Measurements from ENCODE around the gene LPIN1.

Gene LPIN1

GRCh38 chr2:11869391-11869991 is 123.1 kb downstream of the LPIN1 start:
- Histone ChIP-seq H3K27me3 (ENCODE audit: control insufficient read depth in 1 of 2, insufficient read depth in 1 of 2, low read length in 2 of 2) (peaks cover 0 to 5% of the 10 kb centered on the region in 2 experiments), H2BK5ac (ENCODE audit: low read depth, low read length, poor library complexity, severe bottlenecking) (no peak overlapping the region), H3K4me1 (ENCODE audit: control insufficient read depth, insufficient read depth, low read depth, low read length) (no peaks in the 10 kb centered on the region), H2BK12ac (ENCODE audit: low read length in 2 of 2) (peak overlapping the region in 1 of 2 experiments; percentile 35), H3K4me3 (ENCODE audit: insufficient read depth in 1 of 2, low read depth in 1 of 2, low read length in 2 of 2) (no peak overlapping the region), H3K36me3 (ENCODE audit: control insufficient read depth in 1 of 2, insufficient read depth in 2 of 2, low read depth in 1 of 2, low read length in 2 of 2) (no peaks in the 10 kb centered on the region), H2AFZ (ENCODE audit: low read depth, low read length) (no peak overlapping the region), H2BK15ac (ENCODE audit: low read depth, poor library complexity, severe bottlenecking) (no peak overlapping the region), H3K9me3 (ENCODE audit: control insufficient read depth, low read length) (no peaks in the 10 kb centered on the region), H3K23ac (ENCODE audit: low read length in 2 of 2) (no peak overlapping the region), H2BK120ac (ENCODE audit: low read depth, low read length) (no peak overlapping the region), H4K8ac (ENCODE audit: low read length) (no peak overlapping the region), H2AK5ac (ENCODE audit: low read length, severe bottlenecking) (no peak overlapping the region), H3K4me2 (ENCODE audit: low read length, poor library complexity, severe bottlenecking) (no peak overlapping the region), H3K18ac (ENCODE audit: low read depth in 1 of 2, low read length in 2 of 2) (no peak overlapping the region), H3K9ac (ENCODE audit: low read length) (no peak overlapping the region), H3K79me1 (replicated peaks; ENCODE audit: low read length, poor library complexity, severe bottlenecking) (no peaks in the 10 kb centered on the region), H3K4ac (ENCODE audit: low read depth in 1 of 2, low read length in 2 of 2) (no peak overlapping the region), H4K91ac (ENCODE audit: low read length) (no peak overlapping the region), H3K27ac (ENCODE audit: low read length, poor library complexity, severe bottlenecking) (no peak overlapping the region), H3K14ac (ENCODE audit: low read length in 2 of 2) (no peak overlapping the region)
- WGBS, result 94% methylated on average over 8 of the region's 8 CpGs
- DNase-seq, result no peak

- 13% methylated on average over 2 of the region's 2 CpGs for WGBS
Measured at GRCh38 chr2:11870064-11870463, 123.6 kb downstream of the LPIN1 start.

GRCh38 chr2:11870584-11870983 is 124.2 kb downstream of the LPIN1 start:
- Histone ChIP-seq H3K9me3 (ENCODE audit: control insufficient read depth, low read length) (no peaks in the 10 kb centered on the region), H4K91ac (ENCODE audit: low read length) (no peak overlapping the region), H2BK12ac (ENCODE audit: low read length in 2 of 2) (no peak overlapping the region), H3K27me3 (ENCODE audit: control insufficient read depth in 1 of 2, insufficient read depth in 1 of 2, low read length in 2 of 2) (peaks cover 0 to 5% of the 10 kb centered on the region in 2 experiments), H3K4me2 (ENCODE audit: low read length, poor library complexity, severe bottlenecking) (no peak overlapping the region), H2BK120ac (ENCODE audit: low read depth, low read length) (no peak overlapping the region), H4K8ac (ENCODE audit: low read length) (no peak overlapping the region), H3K18ac (ENCODE audit: low read depth in 1 of 2, low read length in 2 of 2) (no peak overlapping the region), H3K14ac (ENCODE audit: low read length in 2 of 2) (no peak overlapping the region), H3K4me1 (ENCODE audit: control insufficient read depth, insufficient read depth, low read depth, low read length) (no peaks in the 10 kb centered on the region), H3K4ac (ENCODE audit: low read depth in 1 of 2, low read length in 2 of 2) (no peak overlapping the region), H2BK5ac (ENCODE audit: low read depth, low read length, poor library complexity, severe bottlenecking) (no peak overlapping the region), H3K9ac (ENCODE audit: low read length) (no peak overlapping the region), H3K27ac (ENCODE audit: low read length, poor library complexity, severe bottlenecking) (no peak overlapping the region), H2AK5ac (ENCODE audit: low read length, severe bottlenecking) (no peak overlapping the region), H3K23ac (ENCODE audit: low read length in 2 of 2) (no peak overlapping the region), H2AFZ (ENCODE audit: low read depth, low read length) (no peak overlapping the region), H3K36me3 (ENCODE audit: control insufficient read depth in 1 of 2, insufficient read depth in 2 of 2, low read depth in 1 of 2, low read length in 2 of 2) (no peaks in the 10 kb centered on the region), H3K4me3 (ENCODE audit: insufficient read depth in 1 of 2, low read depth in 1 of 2, low read length in 2 of 2) (no peak overlapping the region), H2BK15ac (ENCODE audit: low read depth, poor library complexity, severe bottlenecking) (peak overlapping the region; percentile 62), H3K79me1 (replicated peaks; ENCODE audit: low read length, poor library complexity, severe bottlenecking) (no peaks in the 10 kb centered on the region)
- WGBS, result 95% methylated on average over 5 of the region's 5 CpGs
- no peak for DNase-seq

More at GRCh38 chr2:11870064-11870463, 123.6 kb downstream of the LPIN1 start:
- Histone ChIP-seq H3K4me1 (ENCODE audit: control insufficient read depth, insufficient read depth, low read depth, low read length) (no peaks in the 10 kb centered on the region), H2BK120ac (ENCODE audit: low read depth, low read length) (no peak overlapping the region), H2BK5ac (ENCODE audit: low read depth, low read length, poor library complexity, severe bottlenecking) (no peak overlapping the region), H2BK12ac (ENCODE audit: low read length in 2 of 2) (no peak overlapping the region), H3K4ac (ENCODE audit: low read depth in 1 of 2, low read length in 2 of 2) (no peak overlapping the region), H3K4me3 (ENCODE audit: insufficient read depth in 1 of 2, low read depth in 1 of 2, low read length in 2 of 2) (no peak overlapping the region), H3K27ac (ENCODE audit: low read length, poor library complexity, severe bottlenecking) (no peak overlapping the region), H3K79me1 (replicated peaks; ENCODE audit: low read length, poor library complexity, severe bottlenecking) (no peaks in the 10 kb centered on the region), H3K36me3 (ENCODE audit: control insufficient read depth in 1 of 2, insufficient read depth in 2 of 2, low read depth in 1 of 2, low read length in 2 of 2) (no peaks in the 10 kb centered on the region), H2AK5ac (ENCODE audit: low read length, severe bottlenecking) (no peak overlapping the region), H3K27me3 (ENCODE audit: control insufficient read depth in 1 of 2, insufficient read depth in 1 of 2, low read length in 2 of 2) (peaks cover 0 to 5% of the 10 kb centered on the region in 2 experiments), H3K23ac (ENCODE audit: low read length in 2 of 2) (no peak overlapping the region), H3K9ac (ENCODE audit: low read length) (no peak overlapping the region), H2BK15ac (ENCODE audit: low read depth, poor library complexity, severe bottlenecking) (no peak overlapping the region), H2AFZ (ENCODE audit: low read depth, low read length) (no peak overlapping the region), H3K14ac (ENCODE audit: low read length in 2 of 2) (no peak overlapping the region), H4K91ac (ENCODE audit: low read length) (no peak overlapping the region), H4K8ac (ENCODE audit: low read length) (no peak overlapping the region), H3K4me2 (ENCODE audit: low read length, poor library complexity, severe bottlenecking) (no peak overlapping the region), H3K18ac (ENCODE audit: low read depth in 1 of 2, low read length in 2 of 2) (no peak overlapping the region), H3K9me3 (ENCODE audit: control insufficient read depth, low read length) (no peaks in the 10 kb centered on the region)
- no peak for DNase-seq

GRCh38 chr2:11871421-11871820 is 125.0 kb downstream of the LPIN1 start:
- H3K9me3 ChIP-seq (ENCODE audit: control insufficient read depth, low read length), result no peaks in the 10 kb centered on the region
- peak overlapping the region; percentile 7 for H4K8ac ChIP-seq (ENCODE audit: low read length)
- no peaks in the 10 kb centered on the region for H3K36me3 ChIP-seq (ENCODE audit: control insufficient read depth in 1 of 2, insufficient read depth in 2 of 2, low read depth in 1 of 2, low read length in 2 of 2)
- H2AK5ac ChIP-seq (ENCODE audit: low read length, severe bottlenecking), result no peak overlapping the region
- no peak overlapping the region for H3K4ac ChIP-seq (ENCODE audit: low read depth in 1 of 2, low read length in 2 of 2)
- no peak overlapping the region for H4K91ac ChIP-seq (ENCODE audit: low read length)
- H3K14ac ChIP-seq (ENCODE audit: low read length in 2 of 2), result no peak overlapping the region
- WGBS, result 75% methylated on average over 2 of the region's 4 CpGs
- no peak overlapping the region for H2AFZ ChIP-seq (ENCODE audit: low read depth, low read length)
- H3K4me2 ChIP-seq (ENCODE audit: low read length, poor library complexity, severe bottlenecking), result no peak overlapping the region
- no peaks in the 10 kb centered on the region for H3K79me1 ChIP-seq (replicated peaks; ENCODE audit: low read length, poor library complexity, severe bottlenecking)
- no peak overlapping the region for H3K27ac ChIP-seq (ENCODE audit: low read length, poor library complexity, severe bottlenecking)
- no peak overlapping the region for H3K18ac ChIP-seq (ENCODE audit: low read depth in 1 of 2, low read length in 2 of 2)
- no peak overlapping the region for H2BK15ac ChIP-seq (ENCODE audit: low read depth, poor library complexity, severe bottlenecking)
- H3K27me3 ChIP-seq (ENCODE audit: control insufficient read depth in 1 of 2, insufficient read depth in 1 of 2, low read length in 2 of 2), result peaks cover 0 to 12% of the 10 kb centered on the region in 2 experiments
- H2BK12ac ChIP-seq (ENCODE audit: low read length in 2 of 2), result peak overlapping the region in 1 of 2 experiments; percentile 51
- DNase-seq, result no peak
- H2BK5ac ChIP-seq (ENCODE audit: low read depth, low read length, poor library complexity, severe bottlenecking), result no peak overlapping the region
- H2BK120ac ChIP-seq (ENCODE audit: low read depth, low read length), result no peak overlapping the region
- no peak overlapping the region for H3K23ac ChIP-seq (ENCODE audit: low read length in 2 of 2)
- no peak overlapping the region for H3K4me3 ChIP-seq (ENCODE audit: insufficient read depth in 1 of 2, low read depth in 1 of 2, low read length in 2 of 2)
- H3K4me1 ChIP-seq (ENCODE audit: control insufficient read depth, insufficient read depth, low read depth, low read length), result peaks cover under 1% of the 10 kb centered on the region
- H3K9ac ChIP-seq (ENCODE audit: low read length), result no peak overlapping the region

All from mesenchymal stem cell (in vitro differentiated cells and primary cell).